NCI-H146 (cell line): ENCODE results near the gene EPHA2.
"Not testable (repeated sequence)": the region's sequence is repeated elsewhere in the genome, so short reads cannot be mapped to it uniquely, and the experiment has no call there.

Experiments
- DNase-seq: peaks from one replicate; lab custom pipeline; 2025; lab: John Stamatoyannopoulos, UW

Gene EPHA2

DNA sequence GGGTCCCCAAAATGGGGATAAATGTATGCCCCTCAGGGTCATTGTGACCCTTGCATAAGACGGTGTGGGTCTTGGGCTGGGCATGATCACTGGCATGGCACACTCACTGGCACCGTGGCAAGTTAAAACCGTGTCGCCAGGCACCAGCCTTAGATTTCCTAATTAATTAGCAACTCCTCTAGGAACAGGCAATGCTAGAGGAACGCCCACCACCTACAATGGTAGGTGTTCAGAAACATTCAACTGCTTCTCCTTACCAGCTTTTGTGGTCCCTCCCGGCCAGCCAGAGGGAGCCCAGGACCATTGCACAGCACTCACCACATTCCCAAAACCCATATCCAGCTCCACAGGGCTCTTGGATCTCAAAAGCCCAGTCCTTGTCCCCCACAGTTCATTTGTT is 36.4 kb downstream of the EPHA2 start:
- DNase-seq, result no peak

DNA sequence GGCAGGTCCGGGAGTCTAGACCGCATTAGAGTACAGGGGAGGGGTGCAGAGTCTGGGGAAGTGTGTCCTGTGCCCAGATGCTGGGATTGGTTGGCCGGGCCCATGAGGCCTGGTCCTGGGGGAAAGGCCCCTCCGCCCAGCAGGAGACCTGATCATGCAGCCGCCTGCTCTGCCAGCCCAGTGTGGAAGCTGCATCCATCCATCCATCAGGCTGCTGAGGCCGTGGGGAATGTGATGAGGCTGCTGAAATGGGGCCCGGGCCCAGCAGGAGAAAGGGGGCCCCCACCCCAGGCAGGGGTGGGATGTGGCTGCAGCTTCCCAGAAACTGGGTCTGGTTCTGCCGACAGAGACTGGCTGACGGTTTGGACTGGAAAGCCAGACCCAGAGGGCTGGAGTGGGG is 37.2 kb downstream of the EPHA2 start:
- no peak for DNase-seq

DNA sequence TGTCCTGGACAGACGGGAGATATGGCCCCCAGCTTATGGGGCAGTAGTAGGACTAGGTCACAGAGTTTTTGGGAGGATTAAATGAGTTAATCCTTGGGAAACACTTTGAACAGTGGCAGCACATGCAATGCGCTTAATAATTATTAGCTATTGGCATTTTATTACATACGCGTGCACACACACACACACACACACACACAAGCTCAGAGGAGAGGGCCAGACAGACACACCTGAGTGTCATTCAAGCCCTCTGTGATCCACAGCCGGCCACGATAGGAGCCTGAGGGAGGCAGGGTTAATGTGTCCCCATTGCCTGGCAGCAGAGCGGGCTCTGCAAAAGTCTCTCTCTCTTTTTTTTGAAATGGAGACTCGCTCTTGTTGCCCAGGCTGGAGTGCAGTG is 37.9 kb downstream of the EPHA2 start:
- DNase-seq, result no peak

DNA sequence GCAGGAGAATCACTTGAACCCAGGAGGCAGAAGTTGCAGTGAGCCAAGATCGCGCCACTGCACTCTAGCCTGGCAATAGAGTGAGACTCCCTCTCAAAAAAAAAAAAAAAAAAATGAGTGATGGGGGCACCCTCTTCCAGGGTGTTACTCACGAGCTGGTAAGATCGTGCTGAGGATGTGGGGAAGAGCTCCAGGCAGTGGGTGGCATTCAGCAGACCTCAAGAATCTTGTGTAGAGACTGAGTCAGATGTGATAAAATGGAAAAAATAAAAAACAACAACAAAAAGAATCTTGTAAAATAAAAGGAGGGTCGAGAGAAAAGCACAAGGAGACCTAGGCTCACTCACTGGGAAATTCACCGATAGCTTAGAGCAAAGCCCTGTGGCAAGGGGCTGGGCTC is 38.5 kb downstream of the EPHA2 start:
- DNase-seq, result no peak

DNA sequence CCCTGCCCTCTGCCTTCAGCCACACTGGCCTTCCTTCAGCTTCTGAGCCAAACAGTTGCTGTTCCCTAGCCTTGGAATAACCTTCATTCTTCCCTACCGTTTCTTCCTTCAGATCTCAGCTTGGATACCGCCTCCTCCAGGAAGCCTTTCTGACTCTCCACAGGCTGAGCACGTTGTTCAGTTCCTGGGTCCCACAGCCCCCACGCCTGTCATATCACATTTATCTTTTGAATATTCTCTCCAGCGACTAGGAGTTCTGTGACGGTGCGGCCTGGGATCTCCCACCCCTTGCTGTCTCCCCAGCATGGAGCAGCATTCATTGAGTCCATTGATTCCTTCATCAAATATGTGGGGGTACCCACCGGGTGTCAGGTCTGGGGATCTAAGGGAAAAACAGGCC is 39.2 kb downstream of the EPHA2 start:
- DNase-seq, result no peak

DNA sequence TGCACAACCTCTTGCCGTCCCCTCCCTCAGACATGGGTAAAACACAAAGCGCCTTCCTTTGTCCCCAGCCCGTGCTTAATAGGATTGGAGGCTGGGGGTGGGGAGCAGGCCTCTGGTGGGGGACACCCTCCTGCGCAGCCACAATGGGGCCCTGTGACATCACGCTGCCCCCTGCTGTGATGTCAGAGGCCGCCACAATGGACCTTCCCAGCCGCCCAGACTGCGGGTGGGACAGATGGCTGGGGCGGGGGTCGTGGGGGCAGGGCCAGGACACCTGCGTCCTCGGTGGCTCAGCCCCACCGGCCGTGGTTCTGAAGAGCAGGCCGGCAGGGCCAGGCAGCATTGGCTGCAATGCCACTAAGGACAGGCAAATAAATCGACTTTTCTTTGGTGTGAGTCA is 39.9 kb downstream of the EPHA2 start:
- peak; percentile 83 for DNase-seq

DNA sequence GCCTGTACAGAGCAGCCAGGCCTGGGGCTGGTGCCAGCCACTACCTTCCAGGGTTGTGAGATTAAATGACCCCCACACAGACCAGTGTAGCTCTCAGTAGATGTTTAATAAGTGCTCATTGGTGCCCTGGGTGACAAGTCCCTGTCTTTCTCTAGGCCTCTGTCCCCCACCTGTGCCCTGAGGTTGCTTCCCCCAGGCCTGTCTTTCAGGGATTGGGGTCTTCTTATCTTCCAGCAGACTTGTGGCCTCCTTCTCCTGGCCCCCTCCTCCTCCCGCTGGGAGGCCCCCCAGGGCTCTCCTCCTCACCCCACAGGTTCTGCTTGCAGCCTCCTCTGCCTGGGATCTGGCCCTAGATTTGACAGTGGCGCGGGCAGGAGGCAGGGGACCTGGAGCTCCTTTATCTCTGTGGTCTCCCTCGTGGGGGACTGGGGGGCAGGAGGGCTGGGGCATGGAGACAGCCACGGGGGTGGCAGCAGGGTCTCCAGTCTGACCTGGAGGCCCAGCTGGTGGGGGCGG is 40.3 kb downstream of the EPHA2 start:
- DNase-seq, result no peak

DNA sequence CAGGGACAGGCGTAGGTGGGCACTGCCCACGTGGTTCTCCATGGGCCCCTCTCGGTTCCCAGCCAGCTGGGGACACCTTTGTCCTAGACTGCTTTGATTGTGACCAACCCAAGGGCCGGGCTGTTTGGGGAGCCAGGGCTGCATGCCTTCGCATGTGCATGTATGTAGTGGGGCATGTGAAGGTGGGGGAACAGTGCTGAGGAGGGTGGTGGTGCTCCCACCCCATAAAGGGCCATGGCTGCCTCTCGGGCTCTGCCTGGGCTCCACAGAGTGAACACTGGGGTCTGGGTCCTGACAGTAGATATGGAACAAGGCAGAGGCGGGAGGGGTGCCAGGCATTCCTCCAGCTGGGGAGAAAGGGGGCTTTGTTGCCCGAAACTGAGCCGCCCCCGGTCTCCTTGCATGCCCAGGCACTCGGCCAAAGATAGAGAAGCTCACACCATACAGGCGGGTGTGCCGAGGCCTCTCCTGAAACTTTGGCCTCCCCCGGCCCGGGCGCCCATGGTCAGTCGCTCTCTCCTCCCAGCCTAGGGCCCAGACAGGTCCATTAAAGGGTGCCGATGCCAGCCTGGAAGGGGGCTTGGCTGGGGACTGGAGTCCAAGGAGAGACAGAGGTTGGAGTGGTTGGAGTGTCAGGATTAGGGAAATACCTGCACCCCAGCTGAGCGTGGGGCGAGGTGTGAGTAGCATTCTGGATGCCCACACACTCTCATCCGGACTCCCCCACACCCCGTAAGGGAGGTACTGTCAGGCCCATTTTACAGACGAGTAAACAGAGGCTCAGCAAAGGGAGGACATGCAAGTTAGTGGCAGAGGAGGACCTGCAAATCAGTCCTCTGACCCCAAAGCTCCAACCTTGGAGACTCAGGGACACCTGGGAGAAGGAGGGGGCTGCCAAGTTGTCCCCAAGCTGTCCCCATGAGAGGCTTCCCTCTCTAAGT is 41.1 kb downstream of the EPHA2 start:
- no peak for DNase-seq

DNA sequence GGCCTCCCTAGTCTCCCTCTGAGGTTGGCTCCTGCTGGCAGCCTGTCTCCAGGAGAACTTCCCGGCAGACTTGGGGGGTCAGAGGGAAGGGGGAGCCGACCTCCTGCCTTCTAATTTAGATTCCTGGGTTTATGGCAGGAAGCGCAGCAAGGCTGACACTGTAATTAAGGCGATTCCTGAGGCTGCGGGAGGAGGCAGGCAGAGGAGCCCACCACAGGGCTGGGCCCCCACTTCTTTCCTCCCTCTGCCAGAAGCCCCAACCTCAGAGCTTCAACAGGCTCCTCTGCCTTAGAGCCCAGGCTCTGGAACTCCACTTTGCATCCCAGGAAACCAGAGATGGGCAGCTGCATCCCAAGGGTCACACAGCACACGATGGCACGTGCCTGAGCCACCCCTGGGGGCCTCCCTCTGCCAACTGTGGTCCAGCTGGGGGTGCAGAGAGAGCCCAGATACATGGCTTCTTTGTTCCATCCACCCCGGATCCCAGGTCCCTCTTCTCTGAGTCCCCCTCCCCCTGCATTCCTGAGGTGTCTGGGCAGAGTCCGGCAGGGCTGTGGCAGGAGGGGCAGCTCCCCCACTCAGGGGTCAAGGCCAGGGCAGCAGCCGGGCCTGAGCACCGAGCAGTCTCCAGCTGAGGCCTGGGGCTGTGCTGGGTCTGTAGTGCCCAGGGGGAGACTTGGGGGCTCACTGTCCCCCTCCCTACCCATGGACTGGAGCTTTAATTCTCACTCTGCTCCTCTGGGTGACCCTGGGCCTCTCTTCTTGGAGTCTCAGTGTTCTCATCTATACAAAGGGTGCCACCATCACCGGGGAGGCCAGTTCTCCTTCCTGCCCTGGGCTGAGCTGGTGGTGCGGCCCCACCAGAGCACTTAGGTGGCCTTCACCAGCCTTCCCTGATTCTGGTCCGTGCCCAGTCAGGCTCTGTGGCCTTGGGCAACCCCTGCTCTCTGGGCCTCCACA is 43.0 kb downstream of the EPHA2 start:
- no peak for DNase-seq

DNA sequence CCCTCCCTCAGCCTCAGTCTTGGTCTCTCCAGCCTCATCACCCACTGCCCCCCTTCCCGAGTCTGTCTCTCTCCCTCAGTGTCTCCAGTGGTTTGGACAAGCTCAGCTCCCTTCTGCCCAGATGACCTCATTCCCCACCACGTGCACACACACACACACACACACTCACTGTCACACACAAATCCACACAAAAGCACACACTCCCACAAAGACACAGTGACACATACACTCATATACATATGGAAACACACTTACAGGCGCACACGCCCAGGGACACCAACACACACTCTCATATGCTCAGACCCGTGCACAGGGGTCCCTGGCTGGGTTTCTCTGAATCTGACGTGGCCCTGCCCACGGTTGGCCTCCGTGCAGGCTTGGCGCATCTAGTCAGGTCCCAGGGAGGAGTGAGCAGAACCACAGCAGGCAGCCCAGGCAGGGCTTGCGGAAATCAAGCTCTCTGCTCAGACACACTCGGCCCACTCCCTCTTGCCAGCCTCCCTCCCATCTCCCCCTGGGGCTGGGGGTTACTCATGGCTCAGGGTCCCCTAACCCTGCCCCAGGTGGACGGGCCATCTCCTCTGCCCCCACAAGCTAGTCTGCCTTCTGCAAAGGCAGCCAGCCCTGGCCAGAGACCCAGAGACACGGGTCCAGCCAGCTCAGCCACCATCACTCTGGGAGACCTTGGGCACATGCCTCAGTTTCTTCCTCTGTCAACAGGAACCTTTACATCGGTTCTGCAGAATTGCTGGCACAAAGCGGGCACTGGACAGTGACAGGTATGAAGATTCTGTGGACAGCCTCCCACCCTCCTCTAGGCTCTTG is 43.9 kb downstream of the EPHA2 start:
- DNase-seq, result no peak

DNA sequence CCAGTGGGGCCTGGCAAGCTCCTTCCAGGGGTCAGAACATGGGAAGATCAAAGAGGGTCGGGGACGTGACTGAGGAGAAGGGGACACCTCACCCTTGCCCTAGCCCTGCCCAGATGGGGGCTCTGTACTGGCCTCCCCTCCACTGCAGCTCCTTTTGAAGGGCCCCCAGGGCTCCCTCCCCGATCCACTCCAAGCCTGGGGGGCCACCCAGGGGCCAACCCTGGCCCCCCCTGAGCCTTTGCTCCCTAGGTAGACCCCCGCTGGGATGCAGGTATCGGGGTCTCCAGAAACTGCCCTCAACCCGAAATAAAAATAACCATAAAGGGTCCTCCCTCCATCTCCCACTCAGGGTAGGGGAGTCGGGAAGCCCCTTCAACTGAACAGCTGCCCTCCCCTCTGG is 45.0 kb downstream of the EPHA2 start:
- no peak for DNase-seq

DNA sequence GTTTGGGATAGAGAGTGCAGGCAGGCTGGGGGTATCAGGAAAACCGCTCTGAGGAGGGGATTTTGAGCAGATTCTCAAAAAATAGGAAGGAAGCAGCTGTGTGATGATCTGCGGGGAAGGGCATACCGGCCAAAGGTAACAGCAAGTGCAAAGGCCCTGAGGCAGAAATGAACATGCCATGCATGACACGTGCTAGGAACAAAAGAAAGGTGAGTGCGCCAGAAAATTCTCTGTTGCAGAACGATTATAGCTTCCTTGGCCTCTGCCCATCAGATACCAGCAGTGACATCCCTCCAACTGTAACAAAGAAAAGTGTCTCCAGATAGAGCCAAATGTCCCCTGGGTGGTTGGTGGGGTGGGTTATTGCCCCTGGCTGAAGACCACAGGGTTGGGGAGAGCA is 45.4 kb downstream of the EPHA2 start:
- no peak for DNase-seq

DNA sequence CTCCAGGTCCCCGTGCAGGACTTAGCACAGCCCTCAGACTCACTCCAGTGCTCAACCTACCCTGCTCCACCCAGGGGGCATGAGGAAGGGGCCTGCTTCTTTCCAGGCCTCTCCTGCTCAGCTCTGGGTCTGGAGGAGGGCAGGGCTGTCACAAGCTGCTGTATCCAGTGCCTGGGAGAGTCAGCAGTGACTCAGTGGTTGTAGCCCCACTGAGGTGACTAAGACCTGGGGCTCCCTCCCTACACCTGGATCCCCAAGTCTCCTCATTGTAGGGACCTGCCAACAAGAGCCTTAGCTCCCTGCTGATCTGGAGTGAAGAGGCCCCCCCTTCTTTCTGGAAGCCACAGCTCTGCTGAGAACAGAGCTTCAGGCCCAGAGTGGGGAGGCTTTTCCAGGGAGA is 46.3 kb downstream of the EPHA2 start:
- no peak for DNase-seq

DNA sequence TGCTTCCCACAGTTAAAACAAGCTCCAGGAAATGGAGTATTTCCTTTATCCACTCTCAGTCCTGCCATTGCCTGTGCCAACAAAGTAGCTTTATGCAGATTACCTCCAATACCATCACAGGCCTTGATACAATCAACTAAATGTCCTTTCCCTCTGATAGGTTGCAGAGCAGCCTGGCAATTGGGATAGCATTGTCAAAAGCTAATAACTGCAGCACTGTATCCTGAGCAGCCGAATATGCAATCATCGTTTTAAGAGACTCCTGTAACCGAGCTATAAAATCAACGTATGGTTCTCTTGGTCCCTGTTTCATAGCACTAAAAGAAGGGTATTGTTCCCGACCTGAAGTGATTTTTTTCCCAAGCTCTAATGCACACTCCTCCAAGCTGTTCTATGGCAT is 48.8 kb downstream of the EPHA2 start:
- not testable (repeated sequence) for DNase-seq

DNA sequence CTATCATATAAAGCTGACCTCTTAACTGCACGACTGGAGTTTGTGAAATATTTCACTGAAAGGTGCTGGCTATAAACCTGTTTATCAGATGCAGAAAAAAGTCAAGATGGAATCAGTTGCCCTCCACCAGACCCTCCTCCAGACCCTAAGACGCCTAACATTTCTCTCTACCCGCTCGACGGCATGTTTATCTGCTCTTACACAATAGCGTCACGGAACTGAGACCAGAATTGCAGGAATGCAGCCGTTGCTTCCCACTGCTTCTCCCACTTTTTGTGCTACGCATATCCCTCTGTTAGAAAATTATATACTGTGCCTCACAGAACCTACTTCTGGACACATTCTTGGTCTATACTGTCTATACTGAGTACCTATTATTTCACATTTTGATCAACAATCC is 54.2 kb downstream of the EPHA2 start:
- DNase-seq, result no peak

DNA sequence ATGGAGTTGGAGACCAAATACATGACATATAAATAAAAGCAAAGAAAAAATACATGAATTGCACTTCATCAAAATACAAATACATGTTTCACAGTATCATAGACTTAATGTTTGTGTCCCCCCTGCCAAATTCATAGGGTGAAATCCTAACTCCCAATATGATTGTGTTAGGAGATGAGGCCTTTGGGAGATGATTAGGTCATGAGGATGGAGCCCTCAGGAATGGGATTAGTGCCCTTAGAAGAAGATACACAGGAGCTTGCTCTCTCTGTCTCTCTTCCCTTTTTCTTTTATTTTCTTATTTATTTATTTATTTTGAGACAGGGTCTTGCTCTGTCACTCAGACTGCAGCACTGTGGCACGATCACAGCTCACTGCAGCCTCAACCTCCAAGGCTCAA is 56.5 kb downstream of the EPHA2 start:
- DNase-seq, result no peak

DNA sequence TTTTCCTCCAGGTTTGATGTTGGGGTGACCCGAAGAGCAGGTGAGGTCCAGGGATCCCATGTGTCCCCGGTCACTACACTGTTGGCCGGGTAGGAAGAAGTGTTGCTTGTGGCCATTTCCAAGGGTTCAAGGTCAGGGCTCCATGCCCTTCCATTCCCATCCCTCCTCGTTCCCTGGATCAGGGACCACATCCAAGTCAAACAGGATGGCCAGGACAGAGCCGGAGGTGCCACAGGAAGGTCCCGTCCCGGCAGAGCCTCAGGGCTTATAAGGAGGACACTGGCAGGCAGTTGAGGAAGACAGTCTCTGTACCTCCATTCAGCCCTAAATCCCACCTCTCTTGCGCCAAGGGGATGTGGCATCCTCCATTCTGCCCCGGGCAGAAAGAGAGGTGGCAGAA is 60.4 kb downstream of the EPHA2 start:
- DNase-seq, result no peak

DNA sequence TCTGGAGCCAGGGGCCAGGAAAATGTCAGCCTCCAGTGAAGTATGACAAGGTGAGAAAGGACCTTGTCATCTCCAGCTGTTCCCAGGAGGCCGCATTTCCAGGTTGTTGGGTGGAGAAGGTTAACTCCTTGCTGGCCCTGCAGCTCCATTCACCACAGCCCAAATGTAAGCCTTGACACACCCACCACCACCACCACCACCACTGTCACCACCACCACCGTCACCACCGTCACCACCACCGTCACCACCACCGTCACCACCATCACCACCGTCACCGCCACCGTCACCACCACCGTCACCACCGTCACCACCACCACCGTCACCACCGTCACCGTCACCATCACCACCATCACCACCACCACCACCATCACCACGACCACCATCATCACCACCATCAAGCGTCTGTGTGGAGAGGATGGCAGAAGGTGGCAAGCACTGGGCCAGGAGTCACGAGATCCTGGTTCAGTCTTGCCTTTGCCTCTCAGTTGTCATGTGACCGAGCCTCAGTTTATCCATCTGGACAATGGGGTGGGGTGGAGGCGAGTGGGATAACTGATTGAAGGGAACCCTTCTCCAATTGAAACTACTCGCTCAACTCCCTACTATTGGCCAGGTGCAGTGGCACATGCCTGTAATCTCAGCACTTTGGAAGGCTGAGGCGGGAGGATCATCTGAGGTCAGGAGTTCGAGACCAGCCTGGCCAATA is 61.3 kb downstream of the EPHA2 start:
- no peak for DNase-seq

DNA sequence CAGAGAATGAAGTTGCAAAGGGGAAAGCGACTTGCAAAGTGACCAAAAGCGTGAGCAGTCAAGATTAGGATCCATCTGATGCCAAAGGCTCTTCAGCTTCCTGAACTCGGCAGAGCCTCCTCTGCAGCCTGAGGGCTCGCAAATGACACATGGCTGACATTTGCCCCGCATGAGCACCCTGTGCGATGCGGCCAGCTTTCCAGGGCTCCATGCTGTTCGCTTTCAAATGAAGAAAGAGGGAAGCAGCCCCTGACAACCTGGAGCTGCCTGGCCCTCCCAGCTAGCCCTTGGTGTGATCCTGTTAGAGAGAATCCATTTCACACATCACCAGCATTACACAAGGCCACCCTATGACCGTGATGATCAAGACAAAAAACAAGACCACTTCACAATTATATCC is 62.3 kb downstream of the EPHA2 start:
- DNase-seq, result no peak

DNA sequence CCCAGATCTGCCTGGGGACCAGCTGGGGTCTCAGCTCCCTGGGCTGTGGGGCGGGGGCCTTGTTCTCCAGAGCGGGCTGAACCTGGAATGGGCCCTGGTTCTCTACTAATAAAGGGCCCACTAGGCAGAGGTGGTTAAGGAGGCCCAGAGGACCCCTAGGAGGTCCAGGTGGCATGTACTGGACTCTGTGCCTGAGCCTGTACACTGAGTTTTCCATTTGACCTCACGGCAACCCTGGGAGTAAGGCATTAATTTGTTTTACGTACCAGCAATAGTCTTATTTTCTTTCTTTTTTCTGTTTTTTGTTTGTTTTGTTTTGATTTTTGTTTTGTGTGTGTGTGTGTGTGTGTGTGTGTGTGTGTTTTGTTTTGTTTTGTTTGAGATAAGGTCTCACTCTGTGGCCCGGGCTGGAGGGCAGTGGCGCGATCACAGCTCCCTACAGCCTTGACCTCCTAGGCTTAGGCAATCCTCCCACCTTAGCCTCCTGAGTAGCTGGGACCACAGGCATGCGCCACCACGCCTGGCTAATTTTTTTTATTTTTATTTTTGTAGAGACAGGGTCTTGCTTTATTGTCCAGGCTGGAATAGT is 62.9 kb downstream of the EPHA2 start:
- no peak for DNase-seq
